Raji (cell line): Measurements from ENCODE around the gene TXNDC16.

Experiments
- POLR2A ChIP-seq: IDR thresholded peaks from 2 replicates; pipeline ENCODE4 v1.6.1; 2011; ENCODE audit warnings: low read depth, low read length, control low read depth; ENCODE audit not compliant: insufficient read depth

Gene TXNDC16

DNA sequence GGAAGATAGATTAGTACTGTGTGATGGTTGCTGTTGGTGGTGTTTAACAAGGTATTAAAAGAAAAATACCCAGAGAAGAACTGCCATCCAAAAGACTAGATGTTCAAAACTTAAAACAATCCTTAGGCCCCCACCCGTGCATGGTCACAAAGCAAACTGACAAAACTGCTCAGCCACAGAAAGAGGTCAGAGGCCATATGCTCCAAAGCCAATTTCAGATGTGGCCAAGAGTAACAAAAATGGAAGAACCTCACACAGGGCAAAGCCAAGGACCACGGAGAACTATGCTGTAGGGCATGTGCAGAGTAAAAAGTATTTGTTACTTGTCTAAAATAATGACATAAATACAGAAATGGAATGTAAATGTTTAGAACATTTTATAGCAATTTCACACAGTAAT, 5.3 kb downstream of the TXNDC16 start:
- TF ChIP-seq POLR2A: no peak

DNA sequence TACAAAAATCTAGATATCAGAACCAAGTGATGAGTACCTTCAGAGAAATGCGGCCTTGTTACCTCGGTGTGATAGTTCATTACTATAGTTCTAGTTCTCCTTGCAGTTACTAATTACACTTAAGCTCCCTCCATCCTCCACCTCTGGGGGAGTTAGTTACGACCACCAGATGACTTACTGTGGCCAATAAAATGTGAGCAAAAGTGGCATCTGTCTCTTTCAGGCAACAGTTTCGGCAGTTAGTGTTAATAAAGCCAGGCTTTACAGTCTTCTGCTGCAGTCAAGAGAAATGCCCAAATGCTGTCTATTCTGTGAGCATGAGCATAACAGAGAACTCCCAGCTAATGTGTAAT, 6.0 kb downstream of the TXNDC16 start:
- TF ChIP-seq POLR2A: no peak

GRCh38 chr14:52545584-52546317, 6.6 kb downstream of the TXNDC16 start:
- TF ChIP-seq POLR2A: no peak

- no peak for TF ChIP-seq POLR2A
Observed at GRCh38 chr14:52538623-52539022, 13.7 kb downstream of the TXNDC16 start.

GRCh38 chr14:52536269-52536668, 16.0 kb downstream of the TXNDC16 start:
- no peak for TF ChIP-seq POLR2A

GRCh38 chr14:52531481-52531880, 20.8 kb downstream of the TXNDC16 start:
- TF ChIP-seq POLR2A: no peak

GRCh38 chr14:52527052-52527451, 25.3 kb downstream of the TXNDC16 start:
- no peak for TF ChIP-seq POLR2A

GRCh38 chr14:52522581-52523345, 29.5 kb downstream of the TXNDC16 start:
- TF ChIP-seq POLR2A: no peak

DNA sequence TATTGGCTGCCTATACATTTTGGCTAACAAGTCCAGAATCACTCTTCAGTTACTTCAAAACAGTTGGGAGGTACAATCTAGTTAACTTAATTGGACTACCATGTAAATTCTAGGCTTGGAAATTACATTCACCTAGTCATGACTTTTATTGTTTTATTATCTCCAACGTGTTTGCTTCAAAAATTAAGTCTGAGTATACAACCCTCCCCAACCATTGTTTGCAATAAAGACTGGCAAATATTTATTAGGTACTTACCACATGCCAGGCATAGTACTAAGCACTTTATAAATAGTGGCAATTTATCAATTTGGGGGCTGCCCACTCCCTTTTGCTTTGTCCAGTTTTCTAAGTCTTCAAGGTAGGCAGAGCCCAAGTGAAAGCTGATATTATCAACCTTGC, 30.3 kb downstream of the TXNDC16 start:
- TF ChIP-seq POLR2A: no peak

DNA sequence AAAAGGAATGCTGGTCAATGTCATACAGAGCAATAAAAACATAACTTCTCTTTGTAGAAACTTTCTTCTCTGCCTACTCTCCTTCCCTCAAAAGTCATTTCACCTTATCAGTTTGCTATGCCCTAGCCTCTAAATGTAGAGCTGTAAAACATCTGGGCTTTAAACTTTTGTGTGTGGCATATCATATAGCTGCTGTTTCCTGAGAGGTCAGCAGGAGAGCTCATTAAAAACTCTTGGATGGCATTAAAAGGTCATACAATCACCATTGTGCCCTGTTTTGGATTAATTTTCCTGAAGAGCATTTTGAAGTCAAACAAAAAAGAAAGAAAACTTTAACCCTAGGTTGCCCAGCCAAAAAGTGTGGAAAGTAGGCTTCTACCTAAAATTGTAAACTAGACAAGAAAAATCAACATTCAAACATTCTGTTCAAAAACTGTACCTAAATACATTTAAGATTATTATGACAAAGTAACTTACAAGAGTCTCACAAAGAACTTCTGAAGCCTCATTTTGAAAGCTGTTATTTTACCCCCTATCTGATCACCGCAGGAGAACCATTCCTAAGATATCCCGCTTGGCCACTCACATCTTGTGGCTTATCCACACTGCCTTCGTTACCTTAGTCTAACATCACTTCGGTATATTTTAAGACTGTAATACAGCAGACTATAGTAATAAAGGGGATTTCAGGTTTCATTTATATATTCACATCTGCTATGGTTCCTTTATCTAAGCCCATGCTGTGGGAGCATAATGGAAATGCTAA, 38.1 kb downstream of the TXNDC16 start:
- no peak for TF ChIP-seq POLR2A

- no peak for TF ChIP-seq POLR2A
Observed at GRCh38 chr14:52513249-52513648, 39.1 kb downstream of the TXNDC16 start.

DNA sequence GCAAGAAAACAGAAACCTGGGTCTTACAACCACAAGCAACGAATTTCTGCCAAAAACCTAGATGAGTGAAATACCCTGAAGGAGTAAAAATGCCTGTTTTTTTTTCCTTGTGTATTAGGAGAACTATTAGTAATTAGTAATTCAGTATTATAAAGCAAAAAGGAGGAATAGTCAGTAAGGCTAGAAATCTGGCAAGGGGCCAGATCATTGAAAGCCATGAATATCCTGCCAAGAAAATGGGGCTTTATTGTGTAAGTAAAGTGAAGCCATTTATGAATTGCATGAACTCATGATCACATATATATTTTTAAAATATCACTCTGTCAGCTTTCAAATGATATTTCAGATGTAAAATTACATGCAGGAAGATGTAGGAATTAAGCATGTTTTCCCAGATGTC, 57.9 kb downstream of the TXNDC16 start:
- TF ChIP-seq POLR2A: no peak

GRCh38 chr14:52485350-52485960, 66.8 kb downstream of the TXNDC16 start:
- no peak for TF ChIP-seq POLR2A

DNA sequence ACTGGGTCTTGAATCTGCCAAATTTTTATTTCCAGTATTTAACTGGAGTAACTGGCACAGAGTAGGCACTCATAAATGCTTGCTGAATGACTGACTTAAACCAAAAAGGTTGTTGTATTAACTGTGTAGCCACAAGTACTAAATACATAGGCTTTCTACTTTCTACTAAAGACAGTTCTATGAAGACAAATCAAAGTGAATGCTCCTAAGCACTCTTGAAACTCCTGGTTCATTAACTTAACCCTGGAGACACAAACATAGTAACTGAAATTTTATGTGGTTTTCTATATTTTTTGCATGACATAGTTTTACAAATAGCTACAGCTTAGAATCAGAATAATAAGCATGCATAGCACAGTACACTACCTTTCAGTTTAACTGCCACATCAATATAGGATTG, 70.4 kb downstream of the TXNDC16 start:
- TF ChIP-seq POLR2A: no peak

- TF ChIP-seq POLR2A: no peak
Observed at GRCh38 chr14:52473557-52473956, 78.7 kb downstream of the TXNDC16 start.
